ENCODE data around the gene ATG101.

ATG101 gene

GRCh38 chr12:52058631-52059361 is 11.0 kb upstream of the ATG101 start:
- DNase-seq, result no peak

- no peak for DNase-seq
Measured at GRCh38 chr12:52059582-52060497, 9.9 kb upstream of the ATG101 start.

DNA sequence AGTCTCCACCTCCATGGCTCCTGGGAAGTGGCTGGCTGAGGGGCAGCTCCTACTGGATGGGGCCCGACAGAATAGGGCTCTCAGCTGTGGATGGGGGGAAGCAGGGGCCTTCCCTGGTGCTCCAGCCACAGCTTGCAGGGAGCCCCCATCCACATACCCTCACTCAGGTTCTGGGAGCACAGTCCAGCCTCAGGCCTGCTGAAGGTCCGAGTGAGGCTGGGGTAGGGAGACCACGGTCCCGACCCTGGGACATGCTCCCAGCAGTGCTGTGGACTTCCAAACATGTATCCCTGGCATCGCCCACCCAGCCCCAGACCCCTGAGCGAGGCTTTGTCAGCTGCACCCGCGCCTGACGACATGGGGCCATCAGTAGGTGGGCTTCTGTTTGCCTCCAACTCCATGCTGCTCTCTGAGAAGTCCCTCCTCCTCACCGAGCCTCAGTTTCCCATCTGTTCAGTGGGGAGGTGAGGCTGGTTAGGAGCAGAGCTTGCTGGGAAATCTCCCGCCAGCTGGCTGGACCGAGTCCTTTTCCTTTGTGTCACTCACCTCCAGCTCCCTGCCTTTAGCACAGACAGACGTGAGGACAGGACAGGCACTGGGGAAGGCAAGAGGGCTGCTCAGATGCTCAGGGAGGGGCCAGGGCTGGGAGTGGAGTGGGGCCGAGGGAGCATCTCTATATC is 9.1 kb upstream of the ATG101 start:
- no peak for DNase-seq

- DNase-seq, result no peak
Measured at GRCh38 chr12:52061470-52062166, 8.2 kb upstream of the ATG101 start.

GRCh38 chr12:52062167-52063081 is 7.4 kb upstream of the ATG101 start:
- DNase-seq, result no peak

- DNase-seq, result no peak
Measured at GRCh38 chr12:52063082-52063924, 6.5 kb upstream of the ATG101 start.

- no peak for DNase-seq
Measured at GRCh38 chr12:52063981-52064649, 5.7 kb upstream of the ATG101 start.

DNA sequence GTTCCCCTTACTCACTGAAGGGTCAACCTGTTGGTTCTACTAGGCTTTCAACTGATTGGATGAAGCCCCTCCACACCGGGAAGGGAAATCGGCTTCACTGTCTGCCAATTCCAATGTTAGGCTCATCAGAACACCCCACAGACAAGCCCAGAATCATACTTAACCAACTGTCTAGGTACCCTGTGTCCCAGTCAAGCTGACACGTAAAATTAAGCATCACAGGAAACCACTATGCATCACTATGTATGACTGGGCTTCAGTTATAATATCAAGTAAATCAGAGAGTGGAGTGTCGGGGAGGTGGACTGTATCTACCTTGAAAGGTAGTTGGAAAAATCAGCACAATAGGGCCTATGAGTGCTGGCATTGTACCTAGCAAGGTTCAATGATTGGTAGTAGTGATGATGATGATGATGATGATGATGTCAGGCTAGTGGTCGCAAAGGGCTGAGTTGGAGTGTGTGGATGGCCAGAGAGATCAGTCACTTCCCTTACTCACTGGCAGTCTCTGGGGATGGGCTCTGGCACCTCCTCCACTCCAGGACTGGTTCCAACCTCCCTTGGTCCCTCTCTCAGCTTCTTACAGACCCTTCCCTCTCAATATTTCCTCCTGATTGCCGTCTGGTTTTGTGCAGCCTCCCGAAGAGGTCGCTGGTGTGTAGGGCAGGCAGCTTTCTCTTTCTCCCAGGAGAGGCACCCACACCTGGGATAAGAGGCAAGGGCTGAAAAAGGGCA is 3.3 kb upstream of the ATG101 start:
- DNase-seq, result no peak

DNA sequence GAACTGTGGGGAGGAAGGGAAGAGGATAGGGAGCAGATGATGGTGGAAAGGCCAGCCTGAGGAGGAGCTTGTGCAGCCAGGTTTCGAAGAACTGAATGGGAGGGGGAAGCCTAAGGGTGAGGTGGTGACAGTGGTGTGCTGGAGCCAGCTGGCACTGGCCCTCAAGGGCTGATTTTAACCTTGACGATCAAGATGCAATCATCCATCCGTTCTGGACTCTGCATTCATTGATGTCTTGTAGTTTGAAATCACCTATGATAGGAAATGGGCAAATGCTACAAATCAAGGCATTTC is 2.8 kb upstream of the ATG101 start:
- no peak for DNase-seq

- DNase-seq, result no peak
Measured at GRCh38 chr12:52070185-52070925, 577 bp downstream of the ATG101 start.

- no peak for DNase-seq
Measured at GRCh38 chr12:52073531-52074381, 4.0 kb downstream of the ATG101 start.

- no peak for DNase-seq
Measured at GRCh38 chr12:52074971-52075724, 5.4 kb downstream of the ATG101 start.

DNA sequence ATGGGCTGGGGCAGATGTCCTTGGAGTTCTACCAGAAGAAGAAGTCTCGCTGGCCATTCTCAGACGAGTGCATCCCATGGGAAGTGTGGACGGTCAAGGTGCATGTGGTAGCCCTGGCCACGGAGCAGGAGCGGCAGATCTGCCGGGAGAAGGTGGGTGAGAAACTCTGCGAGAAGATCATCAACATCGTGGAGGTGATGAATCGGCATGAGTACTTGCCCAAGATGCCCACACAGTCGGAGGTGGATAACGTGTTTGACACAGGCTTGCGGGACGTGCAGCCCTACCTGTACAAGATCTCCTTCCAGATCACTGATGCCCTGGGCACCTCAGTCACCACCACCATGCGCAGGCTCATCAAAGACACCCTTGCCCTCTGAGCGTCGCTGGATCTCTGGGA is 7.0 kb downstream of the ATG101 start:
- DNase-seq, result no peak

- DNase-seq, result no peak
Measured at GRCh38 chr12:52078276-52078675, 8.5 kb downstream of the ATG101 start.

DNA sequence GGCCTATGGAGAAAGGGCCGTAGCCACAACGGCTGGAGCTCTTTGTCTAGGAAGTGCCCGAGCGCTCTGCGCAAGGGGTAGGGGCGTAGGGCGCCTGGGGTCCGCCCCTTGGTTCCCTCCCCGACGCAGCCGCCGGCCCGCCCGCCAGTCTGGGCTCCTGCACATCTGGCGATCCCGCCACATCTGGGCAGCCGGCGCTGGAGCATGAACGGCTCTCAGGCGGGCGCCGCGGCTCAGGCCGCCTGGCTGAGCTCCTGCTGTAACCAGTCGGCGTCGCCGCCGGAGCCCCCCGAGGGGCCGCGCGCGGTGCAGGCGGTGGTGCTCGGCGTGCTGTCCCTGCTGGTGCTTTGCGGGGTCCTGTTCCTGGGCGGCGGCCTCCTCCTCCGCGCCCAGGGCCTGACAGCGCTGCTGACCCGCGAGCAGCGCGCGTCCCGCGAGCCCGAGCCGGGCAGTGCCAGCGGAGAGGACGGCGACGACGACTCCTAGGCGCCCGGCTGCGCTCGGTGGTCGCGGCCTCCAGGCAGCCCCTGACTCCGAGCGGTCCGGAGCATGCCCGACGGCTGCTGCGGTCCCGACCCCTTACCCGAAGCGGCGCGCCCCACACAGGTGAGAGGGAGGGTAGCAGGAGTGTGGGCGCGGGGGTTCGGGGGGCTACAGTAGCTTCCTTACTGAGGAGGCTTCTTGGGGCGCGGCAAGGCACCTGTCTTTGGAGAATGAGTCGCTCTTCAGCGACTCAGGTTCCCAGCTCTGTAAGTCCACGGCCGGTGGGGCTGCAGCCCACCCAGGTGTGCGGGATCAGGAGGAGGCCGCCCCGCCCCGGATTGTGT is 10.0 kb downstream of the ATG101 start, which contains the start of gene SMIM41:
SMIM41 (plus strand) TSS at position 129 of the 827 bp plus-strand sequence; CDS start at position 205, 76 bp downstream.
- DNase-seq, result no peak

All from stimulated activated CD4-positive, alpha-beta T cell treated with anti-CD3 and anti-CD28 coated beads, Interleukin-4, amount 100 ng/mL, for 1 hour (primary cell).